ENCODE data around the gene ZGPAT.

The ZGPAT gene

GRCh38 chr20:63752411-63753101 is 44.7 kb downstream of the ZGPAT start:
- no peak for DNase-seq (ENCODE audit: low read depth in 2 of 2)
- TF ChIP-seq CTCF (IDR thresholded peaks at IDR 0.05; ENCODE audit: low read depth, low read length) = no peak
- no peak overlapping the region for H3K4me3 ChIP-seq (replicated peaks in 1 of 2; ENCODE audit: low read depth in 2 of 2, low read length in 2 of 2)

DNA sequence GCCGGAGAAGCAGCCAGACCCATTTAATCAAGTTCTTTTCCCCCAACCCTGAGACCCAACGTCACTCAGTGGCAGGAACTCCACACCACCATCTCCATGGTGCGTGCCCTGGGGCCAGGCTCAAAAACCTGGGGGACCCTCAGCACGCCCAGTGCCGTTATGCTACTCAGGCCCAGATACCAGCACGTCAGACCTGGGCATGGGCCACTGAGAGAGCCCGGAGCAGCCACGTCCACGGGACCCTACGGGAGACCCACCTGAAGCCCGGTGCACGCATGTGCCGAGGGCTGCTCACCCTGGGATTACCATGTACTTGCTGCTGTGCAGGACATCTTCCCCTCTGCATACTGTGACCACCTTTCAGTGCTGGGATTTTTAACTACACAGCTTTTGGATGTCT is 45.5 kb downstream of the ZGPAT start:
- no peak overlapping the region for H3K4me3 ChIP-seq (replicated peaks in 1 of 2; ENCODE audit: low read depth in 2 of 2, low read length in 2 of 2)
- no peak for DNase-seq (ENCODE audit: low read depth in 2 of 2)
- TF ChIP-seq CTCF (IDR thresholded peaks at IDR 0.05; ENCODE audit: low read depth, low read length) = no peak

DNA sequence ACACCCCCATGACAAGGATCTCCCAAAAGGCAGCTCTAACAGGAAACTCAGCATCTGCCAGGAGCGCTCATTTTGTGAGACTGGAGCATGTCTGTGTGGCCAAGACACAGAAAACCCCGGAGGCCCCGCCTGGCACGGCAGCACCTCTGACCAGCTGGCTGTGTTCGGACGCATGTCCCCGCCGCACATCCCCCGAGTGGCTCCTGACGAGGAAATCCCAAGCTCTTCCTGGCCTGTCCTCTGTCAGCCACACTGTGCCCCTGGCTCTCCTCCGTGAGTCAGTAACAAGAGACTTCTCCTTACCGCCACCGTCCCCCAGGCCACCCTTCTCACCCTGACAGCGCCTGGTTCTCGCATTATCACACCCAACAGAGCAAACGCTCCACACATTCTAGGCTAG is 46.2 kb downstream of the ZGPAT start:
- no peak overlapping the region for H3K4me3 ChIP-seq (replicated peaks in 1 of 2; ENCODE audit: low read depth in 2 of 2, low read length in 2 of 2)
- DNase-seq (ENCODE audit: low read depth in 2 of 2) = no peak
- no peak for TF ChIP-seq CTCF (IDR thresholded peaks at IDR 0.05; ENCODE audit: low read depth, low read length)

DNA sequence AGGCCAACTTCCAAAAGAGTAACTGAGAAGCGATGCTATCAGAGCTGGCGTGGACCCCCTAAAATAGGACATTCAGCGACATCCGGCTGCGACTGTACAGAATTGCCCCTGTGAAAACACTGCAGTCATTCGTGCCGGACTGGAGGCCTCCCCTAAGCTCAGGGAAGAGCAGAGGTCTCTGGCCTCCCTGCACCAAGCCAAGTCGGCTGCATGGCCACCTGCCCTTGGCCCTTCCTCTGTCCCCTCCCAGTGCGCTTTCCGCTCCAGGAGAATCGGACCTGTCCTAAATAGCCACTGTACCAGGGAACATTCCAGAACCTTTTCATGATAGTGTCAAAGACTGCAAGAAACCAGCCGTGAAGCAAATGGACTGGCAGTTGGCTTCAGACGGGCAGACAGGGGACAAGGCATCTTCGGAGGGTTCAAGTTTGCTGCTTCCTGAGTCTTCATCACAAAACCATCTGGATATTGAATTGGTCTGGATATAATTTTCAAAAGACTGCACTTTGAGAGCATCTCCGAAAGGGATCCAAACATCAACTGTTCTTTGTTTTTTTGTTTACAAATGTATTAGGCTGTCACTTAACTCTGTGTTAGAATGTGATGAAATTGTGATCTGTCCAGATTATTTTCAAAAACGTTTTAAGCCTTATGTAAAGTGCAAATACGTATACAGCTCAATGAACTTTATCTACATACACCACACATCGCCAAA is 48.3 kb downstream of the ZGPAT start:
- H3K4me3 ChIP-seq (replicated peaks in 1 of 2; ENCODE audit: low read depth in 2 of 2, low read length in 2 of 2) = no peak overlapping the region
- TF ChIP-seq CTCF (IDR thresholded peaks at IDR 0.05; ENCODE audit: low read depth, low read length) = no peak
- DNase-seq (ENCODE audit: low read depth in 2 of 2) = no peak

DNA sequence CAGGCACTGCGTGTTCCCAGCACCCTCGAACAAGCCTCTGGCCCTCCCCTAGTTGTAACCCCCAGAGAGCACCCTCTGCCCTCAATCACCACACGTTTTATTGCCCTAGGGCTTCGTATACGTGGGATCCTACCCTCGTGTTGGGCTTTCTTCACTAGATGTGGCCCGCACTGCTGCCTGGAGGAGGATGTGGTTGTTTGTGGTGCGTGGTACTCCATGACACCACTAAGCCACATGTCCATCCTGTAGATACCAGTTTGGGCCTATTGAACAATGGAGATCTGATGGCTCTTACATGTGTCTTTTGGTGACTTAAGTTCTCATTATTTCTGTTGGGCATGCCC is 48.8 kb downstream of the ZGPAT start:
- DNase-seq (ENCODE audit: low read depth in 2 of 2) = no peak
- no peak for TF ChIP-seq CTCF (IDR thresholded peaks at IDR 0.05; ENCODE audit: low read depth, low read length)
- H3K4me3 ChIP-seq (replicated peaks in 1 of 2; ENCODE audit: low read depth in 2 of 2, low read length in 2 of 2) = no peak overlapping the region

DNA sequence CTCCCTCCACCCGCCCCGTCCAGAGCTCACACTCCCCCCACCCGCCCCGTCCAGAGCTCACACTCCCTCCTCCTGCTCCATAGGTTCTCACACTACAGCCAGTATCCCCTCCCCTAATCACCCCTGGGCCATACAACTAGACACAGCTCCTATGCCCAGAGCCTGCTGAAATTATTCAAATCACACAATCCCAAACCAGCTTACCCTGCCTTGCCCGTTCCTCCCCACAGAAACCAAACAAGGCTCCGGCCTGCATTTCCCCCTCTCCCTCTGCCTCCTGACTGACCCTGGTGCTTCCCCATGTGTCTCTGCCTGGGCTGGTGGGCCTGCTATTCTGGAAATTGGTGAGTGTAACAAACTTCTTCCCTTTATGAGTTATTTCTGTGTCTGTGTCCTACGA is 50.3 kb downstream of the ZGPAT start:
- TF ChIP-seq CTCF (IDR thresholded peaks at IDR 0.05; ENCODE audit: low read depth, low read length) = no peak
- H3K4me3 ChIP-seq (replicated peaks in 1 of 2; ENCODE audit: low read depth in 2 of 2, low read length in 2 of 2) = no peak overlapping the region
- DNase-seq (ENCODE audit: low read depth in 2 of 2) = no peak
